NCI-H146 treated with DMSO at 0.1 percent for 48 hours (cell line): ENCODE results near the gene PRR23E.
A peak's percentile ranks its signal among the peaks of the same experiment; 100 is the strongest.

Experiments
- DNase-seq: peaks from one replicate; lab custom pipeline; 2025; ENCODE audit not compliant: unreplicated experiment; lab: John Stamatoyannopoulos, UW

Gene PRR23E, protein sequence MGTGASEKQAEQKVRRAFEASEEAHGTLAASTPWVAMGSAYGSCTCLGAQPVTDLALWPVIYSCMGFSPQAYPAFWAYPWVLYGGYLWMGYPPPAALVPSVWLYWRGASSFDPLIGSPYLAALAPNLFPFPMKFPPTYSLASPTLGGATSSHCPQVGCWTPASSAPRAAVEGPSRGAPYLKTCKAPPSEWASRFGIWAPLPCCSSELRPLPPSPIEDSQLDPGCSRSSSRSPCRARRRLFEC

DNA sequence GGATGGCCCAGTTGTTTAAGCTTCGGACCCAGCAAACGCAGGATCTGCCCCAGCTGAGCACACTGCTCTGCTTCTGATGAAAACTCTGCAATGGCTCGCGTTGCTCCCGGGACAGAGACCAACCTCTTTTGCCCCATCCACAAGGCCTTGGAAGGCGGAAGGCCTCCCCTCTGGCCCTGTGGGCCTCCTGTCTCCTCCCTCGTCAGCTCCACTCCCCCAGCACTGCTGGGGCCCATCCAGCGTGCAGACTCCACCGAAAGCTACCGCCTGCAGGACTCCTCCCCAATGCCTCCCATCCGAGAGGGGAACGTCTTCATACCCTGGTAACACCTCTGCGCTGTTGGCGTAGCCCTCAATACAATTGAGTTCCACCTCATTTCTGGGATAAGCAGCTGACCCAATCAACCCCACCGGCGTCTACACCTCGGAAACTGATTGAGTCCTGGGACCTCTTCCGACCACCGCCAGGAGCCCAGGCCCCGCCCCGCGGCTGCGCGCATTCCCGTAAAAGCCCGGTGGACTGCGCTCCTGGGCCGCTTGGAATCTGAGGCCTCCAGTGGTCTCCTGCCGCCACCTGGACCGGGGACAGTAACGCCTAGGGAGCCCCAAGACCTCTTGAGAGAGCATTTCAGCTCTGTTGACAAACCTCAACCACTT, at the start of gene PRR23E:
PRR23E (plus strand) TSS at position 556 of the 657 bp plus-strand sequence. CDS start 3,555 bp downstream, outside the sequence.
- DNase-seq = no peak

DNA sequence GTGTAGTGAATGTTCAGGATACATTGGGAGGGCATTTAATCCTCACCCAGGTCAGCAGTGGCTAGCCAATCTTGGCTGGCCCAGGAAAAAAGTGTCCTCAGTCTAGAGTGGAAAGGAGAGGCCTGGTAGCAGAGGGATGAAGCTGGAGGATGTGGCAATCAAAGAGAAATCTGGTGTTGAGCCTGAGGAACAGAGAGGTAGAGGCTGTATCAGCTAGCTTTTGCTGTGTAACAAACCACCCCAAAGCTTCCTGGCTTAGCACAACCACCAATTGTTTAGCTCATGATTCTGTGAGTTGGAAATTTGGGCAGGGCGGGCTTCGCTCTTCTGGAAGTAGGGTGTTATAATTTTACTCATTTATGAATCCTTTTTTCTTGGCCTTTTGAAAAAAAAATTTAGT, 49.8 kb upstream of the PRR23E start:
- no peak for DNase-seq

DNA sequence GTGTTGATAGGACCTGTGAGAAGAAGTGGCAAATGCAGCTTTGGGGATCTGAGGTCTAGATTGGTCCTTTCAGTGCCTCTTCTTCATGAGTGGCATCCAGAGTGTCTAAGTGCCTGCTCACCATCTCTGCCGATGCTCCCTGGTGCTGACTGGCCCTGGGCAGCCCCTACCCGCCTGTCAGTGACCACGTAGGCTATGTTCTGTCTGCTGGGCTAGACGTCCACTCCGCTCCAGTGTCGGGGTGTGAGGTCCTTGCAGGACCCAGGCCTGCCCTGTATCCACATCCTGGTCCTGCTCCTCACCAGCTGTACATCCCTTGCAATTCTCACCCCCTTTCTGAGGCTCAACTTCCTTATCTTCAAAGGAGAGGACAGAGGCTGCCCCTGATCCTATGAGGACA, 48.3 kb upstream of the PRR23E start:
- no peak for DNase-seq

DNA sequence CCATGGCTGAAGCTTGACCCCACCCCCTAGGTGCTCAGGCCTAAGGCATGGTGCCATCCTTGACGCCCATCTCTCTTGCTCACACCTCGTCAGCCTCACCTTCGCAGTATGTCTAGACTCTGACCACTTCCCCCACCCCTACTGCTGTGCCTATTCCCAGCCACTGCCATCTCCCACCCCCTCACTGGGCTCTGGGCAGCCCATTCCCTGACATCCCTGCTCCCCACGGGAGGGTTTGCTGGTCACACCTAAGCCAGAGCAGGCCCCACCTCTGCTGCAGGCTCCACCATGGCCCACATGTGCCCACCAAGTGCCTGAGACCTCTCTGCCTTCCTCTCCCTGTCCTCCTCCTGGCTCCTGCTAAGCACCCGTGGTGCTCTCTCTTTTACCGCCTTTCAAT, 47.7 kb upstream of the PRR23E start:
- DNase-seq = no peak

DNA sequence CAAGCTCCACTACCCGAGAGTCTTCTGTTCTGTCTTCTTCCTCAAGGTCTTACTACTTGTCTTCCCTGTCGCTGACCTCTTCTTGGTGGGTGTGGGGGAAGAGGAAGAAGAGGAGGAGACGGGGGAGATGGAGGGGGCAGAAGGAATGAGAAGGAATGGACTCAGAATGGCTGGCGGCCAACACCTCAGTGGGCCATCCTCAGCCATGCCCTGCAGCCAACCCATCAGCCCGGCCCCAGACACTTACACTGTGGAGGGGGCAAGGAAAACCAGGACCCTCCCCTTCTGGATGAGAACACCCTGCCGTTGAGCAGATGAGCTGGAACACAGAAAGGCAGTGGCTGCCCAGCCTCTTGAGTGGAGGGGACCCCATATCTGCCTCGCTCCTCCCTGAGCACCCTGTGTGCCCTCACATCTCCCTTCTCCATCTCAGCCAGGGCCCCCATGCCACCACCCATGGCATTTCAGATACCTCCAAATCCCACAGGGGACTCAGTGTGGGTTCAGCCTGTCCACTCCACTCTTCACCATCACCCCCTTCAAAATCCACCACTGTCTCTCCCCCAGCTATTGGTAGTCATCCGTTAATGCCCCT, 45.5 kb upstream of the PRR23E start:
- DNase-seq = no peak

DNA sequence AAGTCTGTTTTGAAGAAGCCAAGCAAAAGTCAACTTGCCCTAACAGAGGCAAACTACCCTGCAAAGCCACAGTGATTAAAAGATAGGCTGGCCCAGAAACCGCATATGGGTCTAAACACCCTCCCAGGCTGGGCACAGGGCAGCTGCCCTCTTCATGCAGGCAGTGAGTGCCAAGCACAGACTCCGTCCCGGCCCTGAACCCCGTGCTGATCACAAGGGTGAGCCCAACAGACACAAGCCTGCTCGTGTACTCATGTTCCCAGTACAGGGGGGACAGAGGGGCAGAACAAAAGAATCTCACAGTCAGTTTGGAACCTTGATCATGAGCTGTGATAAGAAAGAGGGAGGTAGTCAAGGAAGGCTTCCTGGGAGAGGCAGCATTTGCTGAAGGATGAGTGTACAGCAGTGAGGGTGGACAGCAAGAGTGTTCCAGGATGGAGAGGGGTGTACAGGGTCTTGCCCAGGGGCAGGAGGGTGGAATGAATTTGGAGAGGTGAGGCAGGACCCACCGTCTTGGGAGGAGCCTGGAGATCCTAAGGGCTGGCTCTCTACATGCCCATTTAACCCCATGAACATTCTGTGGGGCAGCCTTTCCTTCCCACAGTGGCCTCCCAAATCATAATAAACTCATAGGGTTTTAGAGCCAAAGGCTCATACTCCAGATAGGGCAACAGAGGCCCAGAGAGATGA, 43.2 kb upstream of the PRR23E start:
- DNase-seq = no peak

DNA sequence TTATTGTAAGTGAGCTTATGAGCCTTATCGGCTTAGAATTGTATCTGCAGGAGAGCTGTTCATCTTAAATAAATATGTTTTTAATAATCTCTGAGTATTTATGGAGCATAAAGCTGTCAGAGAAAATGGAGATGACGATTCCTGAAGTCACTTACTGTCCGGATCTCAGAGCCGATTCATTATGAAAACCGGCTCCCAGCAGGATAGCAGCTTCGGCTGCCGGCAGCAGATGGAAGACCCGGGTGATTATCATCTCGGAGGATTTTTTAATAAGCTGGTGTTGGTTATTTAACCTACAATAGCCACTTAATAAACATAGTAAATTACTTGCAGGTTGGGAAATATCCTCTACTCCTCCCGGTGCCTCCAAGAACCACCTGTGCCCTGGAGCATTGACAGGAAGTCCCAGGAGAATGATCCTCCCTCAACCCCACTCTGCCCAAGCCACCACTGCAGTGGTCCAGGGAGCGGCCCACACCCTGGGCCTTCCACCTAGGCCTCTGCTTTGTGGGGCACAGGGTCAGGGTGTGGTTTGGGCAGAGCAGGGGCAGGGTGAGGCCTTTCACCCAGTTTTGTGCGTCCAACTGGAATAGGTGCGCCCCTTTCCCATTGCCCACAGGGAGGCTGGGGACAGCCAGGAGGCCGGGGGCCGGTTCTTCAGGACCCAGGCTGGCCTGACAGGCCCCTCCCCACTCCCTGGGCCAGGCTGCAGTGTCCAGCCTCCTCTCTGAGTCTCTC, 42.2 kb upstream of the PRR23E start:
- DNase-seq = peak; percentile 49

DNA sequence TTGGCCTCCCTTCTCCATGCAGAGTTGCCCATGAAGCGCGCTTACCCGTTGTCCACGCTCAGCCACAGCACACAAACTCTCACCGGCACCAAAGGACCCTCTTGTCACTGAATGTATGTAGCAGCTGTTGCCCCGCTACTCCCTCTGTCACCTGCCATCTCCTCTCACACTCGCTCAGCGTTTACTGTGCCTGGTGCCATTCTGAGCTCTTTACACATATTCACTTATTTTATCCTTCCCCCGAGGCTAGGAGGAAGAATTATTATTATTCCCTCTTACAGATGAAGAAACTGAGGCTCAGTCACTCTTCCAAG, 41.7 kb upstream of the PRR23E start:
- DNase-seq = no peak

DNA sequence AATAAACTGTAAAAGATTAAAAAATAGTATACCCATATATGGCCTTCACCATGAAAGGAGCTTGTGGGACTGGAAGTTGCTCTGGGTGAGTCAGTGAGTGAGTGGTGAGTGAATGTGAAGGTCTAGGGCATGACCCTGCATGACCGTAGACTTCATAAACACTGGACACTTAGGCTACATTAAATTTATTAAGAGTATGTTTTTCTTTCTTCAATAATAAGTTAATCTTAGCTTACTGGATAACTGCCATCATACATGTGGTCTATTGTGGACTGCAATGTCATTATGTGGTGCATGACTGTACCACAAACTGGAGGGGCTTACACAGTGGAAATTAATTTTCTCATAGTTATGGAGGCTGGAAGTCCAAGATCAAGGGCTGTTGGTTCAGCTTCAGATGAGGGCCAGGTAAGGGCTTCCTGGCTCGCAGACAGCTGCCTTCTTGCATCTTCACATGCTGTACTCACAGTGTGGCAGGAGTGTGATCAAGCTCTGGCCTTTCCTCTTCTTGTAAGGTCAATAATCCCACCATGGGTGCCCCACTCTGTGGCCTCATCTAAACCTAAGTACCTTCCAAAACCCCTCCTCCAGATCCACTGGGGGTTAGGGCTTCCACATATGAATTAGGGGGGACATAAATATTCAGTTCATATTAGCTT, 40.8 kb upstream of the PRR23E start:
- DNase-seq = no peak

DNA sequence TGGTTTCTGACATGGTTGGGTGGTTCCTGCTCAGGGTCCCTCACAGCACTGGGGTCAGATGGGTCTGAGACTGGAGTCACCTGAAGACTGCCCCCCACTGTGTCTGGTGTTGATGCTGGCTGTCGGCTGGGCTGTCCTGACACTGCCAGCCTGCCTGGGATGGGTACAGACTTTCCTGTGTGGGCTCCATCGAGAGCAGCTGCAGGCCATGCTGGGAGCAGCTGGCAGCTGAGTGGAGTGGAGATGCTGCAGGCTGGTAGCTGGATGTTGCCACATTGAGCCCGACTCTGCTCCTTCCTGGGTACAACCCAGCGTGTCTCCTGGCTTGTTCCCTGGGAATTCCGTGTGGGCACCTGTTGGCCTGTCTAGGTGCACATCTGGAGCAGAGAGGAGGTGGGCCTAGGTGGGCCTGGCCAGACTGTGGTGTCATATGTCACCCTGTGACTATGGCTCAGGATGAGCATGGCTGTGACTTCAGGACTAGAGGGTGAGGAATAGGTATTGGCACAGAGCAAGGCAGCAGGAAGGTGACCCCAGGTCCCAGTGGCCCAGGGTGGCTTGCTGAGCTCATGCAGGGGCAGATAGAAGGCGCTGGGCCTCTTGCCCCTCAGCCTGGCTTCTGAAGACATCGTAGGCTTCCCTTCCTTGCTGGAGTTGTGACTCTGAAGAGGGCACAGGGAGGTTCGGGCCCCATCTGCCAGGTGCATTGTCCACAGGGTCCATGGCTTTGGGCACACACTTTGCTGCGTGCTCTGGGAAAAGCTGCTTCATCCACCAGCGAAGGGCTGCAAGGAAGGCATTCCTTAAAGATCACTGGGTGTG, 40.0 kb upstream of the PRR23E start:
- DNase-seq = no peak

DNA sequence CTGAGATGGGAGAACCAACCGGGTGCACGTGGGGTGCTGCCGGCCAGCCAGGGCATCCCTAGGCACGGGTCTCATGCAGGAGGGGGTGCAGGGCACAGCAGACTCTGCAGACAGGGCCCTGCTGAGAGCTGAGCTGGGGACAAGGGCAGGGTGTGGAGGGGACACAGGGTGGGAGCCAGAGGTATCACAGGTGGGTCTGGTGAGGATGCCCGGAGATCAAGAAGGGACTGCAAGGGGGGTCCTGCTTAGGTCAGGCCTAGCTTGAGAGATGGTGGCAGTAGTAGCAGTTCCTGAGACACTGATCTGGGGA, 39.5 kb upstream of the PRR23E start:
- DNase-seq = no peak

DNA sequence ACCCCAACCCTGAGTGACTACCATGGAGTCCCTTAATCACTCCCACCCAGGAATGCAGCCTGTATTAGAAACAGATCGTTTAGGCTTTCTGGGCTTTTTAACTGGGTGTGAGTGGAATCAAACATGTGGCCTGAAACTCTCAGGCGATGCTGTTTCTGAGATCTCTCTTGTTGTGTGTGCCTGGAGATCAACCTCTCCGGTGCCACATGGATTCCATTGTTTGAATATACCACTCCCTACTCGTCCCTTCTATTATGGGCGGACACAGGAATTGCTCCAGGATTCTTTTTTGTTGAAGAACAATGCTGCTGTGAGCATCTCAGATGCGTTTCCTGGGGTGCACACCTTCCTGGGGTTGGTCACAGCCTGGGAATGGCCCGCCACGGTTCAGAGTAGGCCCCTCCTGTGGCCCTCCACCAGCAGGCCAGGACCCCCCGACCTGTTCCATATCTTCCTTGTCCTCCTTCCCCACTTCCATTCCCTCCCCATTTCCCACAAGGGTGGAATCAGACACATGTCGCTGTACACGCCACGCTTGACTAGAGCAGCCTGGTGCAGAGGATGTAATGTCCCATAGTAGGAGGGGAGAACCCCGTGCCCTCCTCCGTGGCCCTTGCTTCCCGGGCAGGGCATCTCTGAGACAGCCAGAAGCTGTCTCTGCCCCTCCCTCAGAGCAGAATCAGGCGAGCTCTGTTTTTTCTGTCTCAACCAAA, 36.4 kb upstream of the PRR23E start:
- peak; percentile 61 for DNase-seq

DNA sequence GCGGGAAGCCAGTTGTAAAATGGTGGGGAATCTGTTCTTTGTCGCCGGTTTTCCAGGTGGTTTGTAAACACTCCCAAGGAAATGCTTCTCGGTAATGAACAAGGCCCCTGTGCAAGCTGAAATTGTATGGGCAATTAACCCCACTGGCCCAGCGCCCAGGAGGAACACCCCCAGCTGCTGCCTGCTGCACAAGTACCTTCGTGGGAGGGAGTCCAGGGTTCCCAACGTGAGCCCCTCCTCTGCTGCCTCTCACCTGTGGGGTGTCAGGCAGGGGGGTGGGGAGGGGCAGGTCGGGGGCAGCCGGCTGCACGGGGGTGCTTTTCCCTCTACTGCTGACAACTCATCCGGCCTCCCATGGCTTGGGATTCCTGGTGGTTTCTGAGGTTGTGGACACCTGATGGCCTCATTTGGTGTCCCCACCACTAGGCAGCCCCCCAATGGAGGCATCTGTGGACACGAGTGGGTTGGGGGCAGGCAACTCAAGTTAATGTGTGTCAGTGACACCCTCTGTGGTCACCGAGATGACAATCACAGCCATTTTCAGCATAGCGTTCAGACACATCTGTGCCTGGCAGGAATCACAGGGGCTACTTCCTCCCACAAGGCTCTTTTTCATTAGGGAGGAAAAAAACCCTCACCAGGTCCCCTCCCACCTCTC, 35.6 kb upstream of the PRR23E start:
- DNase-seq = peak; percentile 92

DNA sequence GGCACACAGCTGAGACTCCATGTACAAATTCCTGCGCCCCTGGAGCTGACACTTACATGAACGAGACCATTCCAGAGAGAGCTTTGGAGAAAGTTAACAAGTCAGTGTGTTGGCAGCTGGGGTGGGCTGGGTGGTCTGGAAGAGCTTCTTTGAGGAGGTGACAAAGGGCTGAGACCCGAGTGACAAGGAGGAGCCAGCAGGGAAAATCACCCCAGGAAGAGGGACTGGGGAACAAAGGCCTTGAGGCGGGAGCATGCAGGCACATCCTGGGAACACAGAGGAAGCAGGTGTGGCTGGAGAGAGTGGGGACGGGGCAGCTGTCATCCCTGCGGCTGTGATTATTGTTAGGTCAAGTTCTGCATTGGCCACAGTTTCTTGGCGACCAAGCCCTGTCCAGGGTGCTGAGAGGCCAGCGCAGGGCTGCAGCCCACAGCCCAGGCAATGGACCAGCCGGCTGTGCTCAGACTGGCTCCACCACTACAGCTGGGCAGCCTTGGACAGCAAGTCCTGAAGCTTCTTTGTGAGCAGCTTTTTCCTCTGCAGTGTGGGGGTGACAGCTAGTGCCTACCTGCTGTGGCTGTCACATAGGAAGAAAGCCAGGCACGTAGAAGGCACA, 34.2 kb upstream of the PRR23E start:
- peak; percentile 98 for DNase-seq

DNA sequence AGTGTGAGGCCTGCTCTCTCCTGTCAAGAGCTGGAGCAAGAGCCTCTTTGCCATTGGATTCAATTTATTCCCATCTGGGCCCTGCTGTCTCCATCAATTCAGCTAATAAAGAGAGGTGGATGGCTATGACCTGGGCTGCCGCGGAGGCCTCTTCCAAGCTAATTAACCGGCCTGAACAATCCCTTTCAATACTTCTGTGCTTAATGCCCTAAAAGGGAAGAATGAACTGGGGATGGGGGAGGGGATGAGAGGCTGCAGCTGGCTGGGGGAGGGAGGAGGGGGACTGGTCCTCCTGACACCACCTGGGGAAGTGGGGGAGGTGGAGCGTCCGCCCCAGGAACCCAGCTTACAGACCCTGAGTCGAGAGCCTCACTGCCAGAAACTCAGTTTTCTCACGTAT, 33.4 kb upstream of the PRR23E start:
- DNase-seq = peak; percentile 97

DNA sequence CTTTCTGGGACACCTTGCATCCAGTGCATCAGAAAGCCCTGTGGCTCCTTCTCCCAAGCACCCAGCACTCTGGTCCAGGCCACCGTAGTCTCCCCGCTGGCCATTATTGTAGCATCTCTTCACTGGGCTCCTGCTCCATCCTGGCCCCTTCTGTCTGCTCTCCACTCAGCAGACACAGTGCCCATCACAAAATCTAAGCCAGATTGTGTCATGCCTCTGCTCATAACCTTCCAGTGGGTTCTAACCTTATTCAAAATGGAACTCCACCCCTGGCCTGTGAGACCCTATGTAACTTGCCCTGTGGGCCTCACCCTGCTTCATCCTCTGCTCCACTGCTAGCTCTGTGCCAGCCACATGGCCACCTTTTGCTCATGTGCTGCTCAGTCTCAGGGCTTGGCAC, 31.7 kb upstream of the PRR23E start:
- DNase-seq = no peak

DNA sequence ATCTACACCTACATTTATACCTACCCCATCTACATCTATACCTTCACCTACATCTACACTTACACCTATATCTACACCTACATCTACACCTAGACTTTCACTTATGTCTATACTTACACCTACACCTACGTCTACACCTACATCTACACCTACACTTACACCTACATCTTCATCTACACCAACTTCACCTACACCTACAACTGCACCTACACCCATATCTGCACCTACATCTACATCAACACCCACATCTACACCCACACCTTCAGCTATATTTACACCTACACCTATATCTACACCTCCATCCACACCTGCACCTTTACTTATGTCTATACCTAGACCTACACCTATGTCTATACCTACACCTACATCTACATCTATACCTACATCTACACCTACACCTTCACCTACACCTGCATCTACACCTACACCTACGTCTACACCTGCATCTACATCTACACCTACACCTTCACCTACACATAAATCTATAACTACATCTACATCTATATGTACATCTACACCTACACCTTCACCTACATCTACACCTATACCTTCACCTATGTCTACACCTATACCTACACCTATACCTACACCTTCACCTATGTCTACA, 30.9 kb upstream of the PRR23E start:
- DNase-seq = no peak

DNA sequence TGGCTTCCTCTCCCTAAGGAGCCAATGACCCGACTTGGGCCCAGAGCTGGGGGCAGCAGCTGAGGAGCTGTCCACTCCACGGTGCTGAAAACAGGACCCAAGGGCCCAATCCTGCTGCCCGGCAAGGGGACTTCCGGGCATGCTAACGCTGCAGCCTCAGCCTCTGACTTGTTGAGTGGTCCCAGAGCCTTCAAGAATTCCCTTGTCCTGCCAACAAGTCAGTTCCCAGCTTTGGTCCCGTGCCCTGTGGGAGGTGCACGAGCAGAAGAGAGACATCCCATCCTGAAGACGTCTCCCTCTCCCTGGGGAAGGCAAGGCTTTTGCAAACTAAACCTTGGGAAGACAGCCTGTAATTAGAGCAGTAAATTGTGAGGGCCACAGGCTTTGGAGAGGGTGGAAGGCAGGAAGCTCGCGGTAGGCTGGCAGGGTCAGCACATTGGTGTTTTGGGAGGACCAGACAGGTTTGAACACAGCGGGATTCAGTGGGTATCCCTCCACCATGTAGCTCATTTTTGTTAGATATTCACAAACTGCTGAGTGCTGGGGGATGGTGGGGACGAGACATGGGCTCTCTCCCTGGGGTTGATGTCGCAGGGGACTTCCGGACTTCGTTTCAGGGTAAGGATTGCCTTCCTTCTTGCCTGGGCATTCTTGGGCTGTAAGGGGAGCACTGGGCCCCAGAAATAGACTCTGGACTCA, 29.8 kb upstream of the PRR23E start:
- no peak for DNase-seq
